ENCODE data around the gene NDUFV2. TPM values are rescaled to one million over a fixed set of nuclear protein-coding genes. Genes with fewer than 3 reads are reported as not detected.
A peak's percentile ranks its signal among the peaks of the same experiment; 100 is the strongest.

NDUFV2 gene
- polyA plus RNA-seq, 1 donor (not counting 4 experiments of a cell fraction or from before 2014, with no cell fraction given) = 202 TPM

DNA sequence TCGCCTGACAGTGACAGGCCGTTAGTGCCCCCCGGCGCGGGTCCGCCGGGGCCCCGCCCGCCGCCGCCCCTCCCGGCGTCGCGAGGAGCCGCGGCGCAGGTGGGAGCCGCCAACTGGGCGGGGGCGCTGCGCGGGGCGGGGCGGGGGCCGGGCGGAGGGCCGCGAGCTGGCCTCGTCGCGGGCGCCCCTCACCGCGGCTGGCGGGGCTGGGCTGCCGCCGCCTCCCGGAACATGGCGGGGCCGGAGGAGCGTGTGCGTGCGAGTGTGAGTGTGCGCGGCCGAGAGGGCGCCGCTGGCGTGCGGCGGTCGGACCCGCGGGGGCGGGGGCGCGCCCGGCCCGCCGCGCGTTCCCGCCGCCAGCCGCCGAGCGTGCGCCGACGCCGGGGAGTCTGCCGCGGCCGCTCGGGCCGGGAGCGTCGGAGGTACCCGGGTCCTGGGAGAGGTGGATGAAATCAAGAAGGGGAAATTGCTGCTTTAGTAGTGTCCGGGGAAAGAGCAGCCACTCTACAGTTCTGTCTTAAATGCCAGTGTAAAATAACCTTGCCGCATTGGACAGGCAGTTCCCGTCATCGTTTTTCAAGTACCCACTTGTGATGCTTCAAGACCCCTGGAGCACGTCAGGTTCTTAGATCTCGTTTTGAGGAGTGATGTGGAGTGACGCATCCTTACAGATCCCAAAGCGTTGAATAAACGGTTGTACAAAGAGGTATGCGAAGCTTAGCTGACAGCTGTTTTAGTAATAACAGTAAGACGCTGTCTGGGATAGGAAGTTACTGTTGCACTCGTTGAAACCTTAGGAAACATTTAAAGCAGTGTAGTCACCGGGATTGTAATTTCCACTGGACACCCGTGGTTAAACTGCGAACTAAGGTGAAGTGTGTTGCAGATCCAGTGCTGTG, 34.9 kb downstream of the NDUFV2 start:
- FAIRE-seq = peak; percentile 57
- Histone ChIP-seq H4K20me1 (ENCODE audit: control insufficient read depth, extremely low read depth, insufficient read depth, low read length) (no peaks in the 10 kb centered on the region), H3K9ac (ENCODE audit: control insufficient read depth, extremely low read depth, insufficient read depth, low read length) (peak overlapping the region; percentile 96), H3K36me3 (ENCODE audit: control insufficient read depth in 2 of 2, extremely low read depth in 1 of 2, insufficient read depth in 2 of 2, low read length in 2 of 2) (peaks cover 2% of the 10 kb centered on the region in 2 experiments), H3K9me3 (ENCODE audit: control insufficient read depth, low read depth, low read length) (no peaks in the 10 kb centered on the region), H3K9me1 (ENCODE audit: control insufficient read depth, extremely low read depth, insufficient read depth, low read length) (no peaks in the 10 kb centered on the region), H3K4me1 (ENCODE audit: control insufficient read depth, extremely low read depth, insufficient read depth, low read length) (peaks cover 26% of the 10 kb centered on the region), H3K4me3 (ENCODE audit: control insufficient read depth in 2 of 3, extremely low read depth in 1 of 3, insufficient read depth in 2 of 3, low read depth in 1 of 3, low read length in 3 of 3) (peak overlapping the region; percentile 76 to 83 (median 77)), H3K27me3 (ENCODE audit: control insufficient read depth, extremely low read depth, insufficient read depth, low read length) (no peaks in the 10 kb centered on the region), H2AFZ (ENCODE audit: control insufficient read depth, low read length) (peak overlapping the region; percentile 51), H3K27ac (ENCODE audit: control insufficient read depth, insufficient read depth, low read length) (peak overlapping the region; percentile 96), H3K79me2 (ENCODE audit: control insufficient read depth, insufficient read depth, low read length) (peaks cover 43% of the 10 kb centered on the region), H3K4me2 (ENCODE audit: control insufficient read depth, extremely low read depth, insufficient read depth, low read depth, low read length) (peak overlapping the region; percentile 77)
- dilution Hi-C loops (cut with MboI; ENCODE audit: extremely low pct_ligation_motif_present, low sequenced_read_pairs) = no loop called here
- TF ChIP-seq, protein P1, sequence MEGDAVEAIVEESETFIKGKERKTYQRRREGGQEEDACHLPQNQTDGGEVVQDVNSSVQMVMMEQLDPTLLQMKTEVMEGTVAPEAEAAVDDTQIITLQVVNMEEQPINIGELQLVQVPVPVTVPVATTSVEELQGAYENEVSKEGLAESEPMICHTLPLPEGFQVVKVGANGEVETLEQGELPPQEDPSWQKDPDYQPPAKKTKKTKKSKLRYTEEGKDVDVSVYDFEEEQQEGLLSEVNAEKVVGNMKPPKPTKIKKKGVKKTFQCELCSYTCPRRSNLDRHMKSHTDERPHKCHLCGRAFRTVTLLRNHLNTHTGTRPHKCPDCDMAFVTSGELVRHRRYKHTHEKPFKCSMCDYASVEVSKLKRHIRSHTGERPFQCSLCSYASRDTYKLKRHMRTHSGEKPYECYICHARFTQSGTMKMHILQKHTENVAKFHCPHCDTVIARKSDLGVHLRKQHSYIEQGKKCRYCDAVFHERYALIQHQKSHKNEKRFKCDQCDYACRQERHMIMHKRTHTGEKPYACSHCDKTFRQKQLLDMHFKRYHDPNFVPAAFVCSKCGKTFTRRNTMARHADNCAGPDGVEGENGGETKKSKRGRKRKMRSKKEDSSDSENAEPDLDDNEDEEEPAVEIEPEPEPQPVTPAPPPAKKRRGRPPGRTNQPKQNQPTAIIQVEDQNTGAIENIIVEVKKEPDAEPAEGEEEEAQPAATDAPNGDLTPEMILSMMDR (optimal IDR thresholded peaks at IDR 0.05 in 1 of 3, IDR thresholded peaks at IDR 0.05 in 1 of 3, conservative IDR thresholded peaks at IDR 0.05 in 1 of 3; ENCODE audit: extremely low read depth in 1 of 3, insufficient read depth in 2 of 3, low read length in 3 of 3) = no peak
- TF ChIP-seq EZH2 (IDR thresholded peaks at IDR 0.05; ENCODE audit: low read length) = no peak
- DNase-seq (ENCODE audit: low read depth, low spot score) = no peak

DNA sequence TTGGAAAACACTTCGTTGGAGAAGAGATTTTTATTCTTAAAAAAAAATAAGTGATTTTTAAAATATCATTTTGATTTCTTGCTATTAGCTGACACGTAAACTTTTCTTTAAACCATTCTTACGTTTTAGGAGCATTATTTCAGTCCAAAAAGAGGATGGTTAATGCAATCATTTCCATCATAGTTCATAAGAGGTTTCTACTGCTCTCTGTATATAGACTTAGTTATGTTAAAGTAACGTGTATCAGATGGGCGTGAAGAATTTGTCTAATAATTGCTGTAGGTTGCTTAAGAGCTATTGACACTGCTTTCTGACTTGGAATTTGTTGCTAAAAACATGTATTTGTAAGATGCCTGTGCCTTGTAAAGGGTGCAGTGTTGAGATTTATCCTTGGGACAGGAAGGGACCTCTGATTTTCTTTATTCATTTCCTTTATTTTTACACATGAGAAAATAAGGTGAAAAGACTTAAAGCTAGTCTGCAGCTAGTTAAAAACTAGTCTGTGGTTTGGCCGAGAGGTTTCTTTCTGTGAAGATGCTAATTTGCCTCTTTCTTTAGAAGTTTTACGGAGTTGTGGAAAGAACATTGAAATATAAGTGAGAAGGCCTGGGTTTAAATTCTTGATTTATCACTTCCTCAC, 37.0 kb downstream of the NDUFV2 start:
- Histone ChIP-seq H3K4me2 (ENCODE audit: control insufficient read depth, extremely low read depth, insufficient read depth, low read depth, low read length) (peak overlapping the region; percentile 77), H3K9ac (ENCODE audit: control insufficient read depth, extremely low read depth, insufficient read depth, low read length) (peak overlapping the region; percentile 96), H3K4me1 (ENCODE audit: control insufficient read depth, extremely low read depth, insufficient read depth, low read length) (peaks cover 26% of the 10 kb centered on the region), H2AFZ (ENCODE audit: control insufficient read depth, low read length) (no peak overlapping the region), H3K9me3 (ENCODE audit: control insufficient read depth, low read depth, low read length) (no peaks in the 10 kb centered on the region), H4K20me1 (ENCODE audit: control insufficient read depth, extremely low read depth, insufficient read depth, low read length) (no peaks in the 10 kb centered on the region), H3K27me3 (ENCODE audit: control insufficient read depth, extremely low read depth, insufficient read depth, low read length) (no peaks in the 10 kb centered on the region), H3K4me3 (ENCODE audit: control insufficient read depth in 2 of 3, extremely low read depth in 1 of 3, insufficient read depth in 2 of 3, low read depth in 1 of 3, low read length in 3 of 3) (peak overlapping the region in 2 of 3 experiments; percentile 75 to 83), H3K27ac (ENCODE audit: control insufficient read depth, insufficient read depth, low read length) (peak overlapping the region; percentile 93), H3K9me1 (ENCODE audit: control insufficient read depth, extremely low read depth, insufficient read depth, low read length) (no peaks in the 10 kb centered on the region), H3K36me3 (ENCODE audit: control insufficient read depth in 2 of 2, extremely low read depth in 1 of 2, insufficient read depth in 2 of 2, low read length in 2 of 2) (no peaks in the 10 kb centered on the region), H3K79me2 (ENCODE audit: control insufficient read depth, insufficient read depth, low read length) (peaks cover 60% of the 10 kb centered on the region)
- FAIRE-seq = no peak
- DNase-seq (ENCODE audit: low read depth, low spot score) = no peak
- dilution Hi-C loops (cut with MboI; ENCODE audit: extremely low pct_ligation_motif_present, low sequenced_read_pairs) = no loop called here
- TF ChIP-seq EZH2 (IDR thresholded peaks at IDR 0.05; ENCODE audit: low read length) = no peak
- TF ChIP-seq, protein P1 (optimal IDR thresholded peaks at IDR 0.05 in 1 of 3, IDR thresholded peaks at IDR 0.05 in 1 of 3, conservative IDR thresholded peaks at IDR 0.05 in 1 of 3; ENCODE audit: extremely low read depth in 1 of 3, insufficient read depth in 2 of 3, low read length in 3 of 3) = no peak

Data from keratinocyte (primary cell).